ENCODE data around the gene AAK1. TPM values are rescaled to one million over a fixed set of nuclear protein-coding genes. Genes with fewer than 3 reads are reported as not detected.

The AAK1 gene
- total RNA-seq (2021) = 29.1 and 30.6 TPM in 2 replicates
- long read RNA-seq, partial matches to known transcripts = 1 of 2 reads
- long read RNA-seq, other reads (novel, unspliced or antisense) = 1 of 2 reads

DNA sequence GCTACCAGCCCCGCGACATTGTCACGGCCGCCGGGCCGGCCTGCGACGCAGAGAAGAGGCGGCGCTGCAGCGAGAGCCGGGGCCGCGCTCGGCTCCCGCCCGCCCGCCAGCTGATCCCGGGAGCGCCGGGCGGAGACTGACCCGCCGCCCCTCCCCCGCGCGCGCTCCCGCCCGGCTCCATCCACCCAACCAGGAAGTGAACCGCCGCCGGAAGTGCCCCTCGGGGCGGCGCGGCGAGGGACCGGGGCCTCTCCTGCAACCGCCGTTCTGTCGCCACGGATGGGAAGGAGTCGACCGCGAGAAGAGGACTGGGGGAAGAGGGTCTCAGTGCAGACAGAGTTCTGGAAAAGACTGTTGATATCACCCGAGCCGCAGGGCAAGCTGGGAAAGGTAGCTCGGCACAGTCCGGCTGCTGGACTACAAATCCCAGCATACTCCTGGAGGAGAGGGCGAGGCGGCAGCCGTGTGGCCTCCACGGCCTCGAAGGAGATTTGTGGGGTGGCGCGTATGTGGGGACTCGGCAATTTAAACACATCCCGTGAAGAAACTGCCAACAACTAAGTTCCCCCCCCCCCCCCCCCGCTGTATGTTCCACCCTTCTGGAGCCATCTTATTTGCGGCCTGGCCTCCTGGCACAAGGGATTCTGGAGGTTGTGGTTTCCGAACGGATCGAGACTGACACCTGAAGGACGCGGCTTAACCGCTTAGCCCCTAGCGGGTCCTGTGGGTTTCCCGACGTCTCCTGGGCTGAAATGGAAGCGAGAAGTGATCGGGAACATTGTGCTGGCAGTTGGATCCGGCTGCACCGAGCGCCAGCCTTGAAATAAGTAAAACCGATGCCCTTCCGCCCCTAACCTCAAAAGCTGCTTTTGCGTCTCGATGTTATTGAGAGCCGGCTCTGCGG is at the start of gene AAK1:
TSS of gene AAK1 (minus strand) at position 138 of the 904 bp plus-strand sequence. CDS start 699 bp downstream, outside the sequence.
- Mint-ChIP-seq H3K9me3 (peaks cover 2 to 3% of the 10 kb centered on the region in 2 experiments; a peak in 2 of 5 replicates), H3K36me3 (ENCODE audit: insufficient read depth in 1 of 3, low read depth in 3 of 3) (peaks cover 0 to 4% (median 2%) of the 10 kb centered on the region in 3 experiments; a peak in 3 of 7 replicates), H3K27ac (peak within 1 kb of the TSS; percentile 95 to 98 (median 98)), H3K4me1 (peaks cover 46 to 51% of the 10 kb centered on the region in 2 experiments), H3K27me3 (ENCODE audit: low read depth) (peaks cover 11% of the 10 kb centered on the region), H3K4me3 (peak within 1 kb of the TSS; percentile 95 to 98)
- peak within 1 kb of the TSS; percentile 97 for H3K18ac ChIP-seq (ENCODE audit: insufficient read length, low read depth, low read length)
- peak within 1 kb of the TSS; percentile 84 for H3K9ac ChIP-seq (ENCODE audit: extremely low read depth, insufficient read length, low read length)
- no peaks in the 10 kb centered on the region for H3K9me3 ChIP-seq (ENCODE audit: control insufficient read depth, low read depth, low read length)
- H3K27ac ChIP-seq (ENCODE audit: insufficient read length, low read depth, low read length) = no peak within 1 kb of the TSS
- H3T11ph ChIP-seq (ENCODE audit: low read length) = no peak within 1 kb of the TSS
- H3K4ac ChIP-seq (ENCODE audit: low read depth, low read length) = no peak within 1 kb of the TSS
- H2BK12ac ChIP-seq (ENCODE audit: insufficient read length, low read depth, low read length) = no peak within 1 kb of the TSS
- H4K91ac ChIP-seq (ENCODE audit: insufficient read length, low read depth, low read length) = no peak within 1 kb of the TSS
- H2BK5ac ChIP-seq (ENCODE audit: insufficient read length, low read length) = no peak within 1 kb of the TSS
- H4K20me1 ChIP-seq (ENCODE audit: control insufficient read depth, insufficient read depth, insufficient read length) = no peaks in the 10 kb centered on the region
- no peak within 1 kb of the TSS for H3K23ac ChIP-seq (ENCODE audit: insufficient read length, low read depth, low read length)
- no peak within 1 kb of the TSS for H2BK120ac ChIP-seq (ENCODE audit: low read depth, low read length, poor library complexity, severe bottlenecking)
- peaks cover 6% of the 10 kb centered on the region for H3K79me1 ChIP-seq (ENCODE audit: insufficient read depth, low read depth, low read length, poor library complexity, severe bottlenecking)
- no peak within 1 kb of the TSS for H3K56ac ChIP-seq (ENCODE audit: insufficient read length, low read depth, low read length)
- peaks cover 12% of the 10 kb centered on the region; the same call in 1 of the 2 replicates for H3K79me2 ChIP-seq (ENCODE audit: insufficient read depth, low read length)
- H4K8ac ChIP-seq (replicated peaks; ENCODE audit: insufficient read length, low read depth, low read length) = no peak within 1 kb of the TSS
- H2AFZ ChIP-seq (ENCODE audit: low read length) = no peak within 1 kb of the TSS
- H3K4me2 ChIP-seq (ENCODE audit: insufficient read depth, insufficient read length, low read length) = peak within 1 kb of the TSS; percentile 100
- H2BK15ac ChIP-seq (ENCODE audit: low read depth, low read length) = no peak within 1 kb of the TSS
- no peak within 1 kb of the TSS for H2AK5ac ChIP-seq (ENCODE audit: insufficient read length, low read length)
- no peak within 1 kb of the TSS for H2BK20ac ChIP-seq (ENCODE audit: low read depth, low read length, poor library complexity, severe bottlenecking)
- no peak for TF ChIP-seq CTCF (conservative IDR thresholded peaks at IDR 0.05)
- H3K4me1 ChIP-seq (ENCODE audit: insufficient read depth, low read length) = peaks cover 2% of the 10 kb centered on the region; the same call in 1 of the 2 replicates
- H3K23me2 ChIP-seq (ENCODE audit: insufficient read length, low read depth, low read length, poor library complexity, severe bottlenecking) = peaks cover 19% of the 10 kb centered on the region
- H3K14ac ChIP-seq (ENCODE audit: insufficient read depth, low read length) = peak within 1 kb of the TSS; percentile 96
- no CpG with 5 or more reads among the region's 81 CpGs for WGBS (ENCODE audit: extremely low coverage, insufficient read length, low lambda C conversion rate)
- DNase-seq = peak; percentile 88
- no peak within 1 kb of the TSS for H4K5ac ChIP-seq (ENCODE audit: insufficient read length, low read depth, low read length)
- no peaks in the 10 kb centered on the region for H3K27me3 ChIP-seq (ENCODE audit: insufficient read depth, low read length)
